Endothelial cell of umbilical vein (primary cell): ENCODE measurements around the gene HECW1. TPM values are rescaled to one million over a fixed set of nuclear protein-coding genes. Genes with fewer than 3 reads are reported as not detected.

Experiments
- BruUV-seq: library from RNA; stranded (reverse); fragments of 400-500 nt; replicated peaks from 2 replicates; lab custom pipeline; 2021; lab: Mats Ljungman, UMichigan
- CTCF ChIA-PET: fragments of 300-600, 350-600 bp; sonication (Branson Sonifier 250); formaldehyde crosslinking; loops from one replicate; lab custom pipeline; 2021; ENCODE audit warnings: antibody characterized with exemption, inconsistent platforms; lab: Charles Lee
- POLR2A ChIA-PET: fragments of 300-600, 350-600 bp; sonication (Branson Sonifier 250); formaldehyde crosslinking; loops from one replicate; lab custom pipeline; 2021; ENCODE audit warnings: antibody characterized with exemption, inconsistent platforms; lab: Charles Lee
- DNase-seq: peaks from one replicate; pipeline ENCODE4 v3.0.0-alpha.2; 2011; ENCODE audit warnings: low read depth, low spot score
- FAIRE-seq: peaks from 2 replicates; lab custom pipeline; 2011; peaks lifted over from hg19 to GRCh38; lab: Jason Lieb, UNC
- H2AFZ ChIP-seq: 2 replicates; pipeline ENCODE4 v1.6.0; 2012; ENCODE audit warnings: low read depth, low read length, control low read depth, inconsistent platforms
- H3K27ac ChIP-seq: 2 replicates; pipeline ENCODE4 v1.5.1; 2011; ENCODE audit warnings: low read depth, mild to moderate bottlenecking, control low read depth, low read length, moderate library complexity; ENCODE audit not compliant: insufficient read depth
- H3K27me3 ChIP-seq, 2 experiments: 2 replicates each; pipeline versions ENCODE4 v1.6.0 to v1.6.1; 2011; ENCODE audit warnings: low read length in 2 of 2, mixed read lengths in 1 of 2; ENCODE audit not compliant: control insufficient read depth in 2 of 2, insufficient read depth in 2 of 2
- H3K36me3 ChIP-seq, 2 experiments: 2 replicates in 1 of 2; 3 replicates in 1 of 2; pipeline ENCODE4 v1.5.1; 2011; ENCODE audit warnings: low read length in 2 of 2, mild to moderate bottlenecking in 1 of 2, moderate library complexity in 1 of 2; ENCODE audit not compliant: control insufficient read depth in 2 of 2, insufficient read depth in 2 of 2; ENCODE audit errors: extremely low read depth in 1 of 2
- H3K4me1 ChIP-seq: 3 replicates; pipeline ENCODE4 v1.5.1; 2011; ENCODE audit warnings: mild to moderate bottlenecking, low read length; ENCODE audit not compliant: control insufficient read depth, insufficient read depth; ENCODE audit errors: extremely low read depth
- H3K4me2 ChIP-seq: 2 replicates; pipeline ENCODE4 v1.6.1; 2011; ENCODE audit warnings: low read length, control low read depth, mixed read lengths; ENCODE audit not compliant: insufficient read depth
- H3K4me3 ChIP-seq, 3 experiments: fragments of 200-600 bp in 1 of 3; sonication (generic), shearing (Covaris generic) in 1 of 3; replicated peaks in 1 of 3; 2 replicates each; pipeline ENCODE4 v1.5.1; 2011 to 2016; ENCODE audit warnings: control low read depth in 3 of 3, low read length in 3 of 3, mild to moderate bottlenecking in 2 of 3, inconsistent platforms in 1 of 3, low read depth in 1 of 3, moderate library complexity in 1 of 3; ENCODE audit not compliant: insufficient read depth in 1 of 3
- H3K79me2 ChIP-seq: 2 replicates; pipeline ENCODE4 v1.6.0; 2012; ENCODE audit warnings: low read length, inconsistent platforms; ENCODE audit not compliant: control insufficient read depth, insufficient read depth
- H3K9ac ChIP-seq: replicated peaks from 2 replicates; pipeline ENCODE3; 2011; ENCODE audit warnings: low read length, control low read depth; ENCODE audit not compliant: insufficient read depth; ENCODE audit errors: extremely low read depth
- H3K9me1 ChIP-seq: replicated peaks from 3 replicates; pipeline ENCODE4 v1.6.0; 2011; ENCODE audit warnings: mild to moderate bottlenecking, low read length; ENCODE audit not compliant: control insufficient read depth, insufficient read depth; ENCODE audit errors: extremely low read depth
- H3K9me3 ChIP-seq: replicated peaks from 2 replicates; pipeline ENCODE4 v1.5.1; 2012; ENCODE audit warnings: low read length, inconsistent platforms; ENCODE audit not compliant: control insufficient read depth, insufficient read depth
- H4K20me1 ChIP-seq: replicated peaks from 2 replicates; pipeline ENCODE3; 2011; ENCODE audit warnings: mild to moderate bottlenecking, low read length; ENCODE audit not compliant: control insufficient read depth, insufficient read depth; ENCODE audit errors: extremely low read depth
- CTCF ChIP-seq, 2 donors: IDR thresholded peaks; 1 replicate in 1 of 2; 2 replicates in 1 of 2; pipeline ENCODE4 v1.5.1; 2011; ENCODE audit warnings: low read length in 2 of 2, mild to moderate bottlenecking in 2 of 2, moderate library complexity in 2 of 2, control low read depth in 1 of 2, inconsistent platforms in 1 of 2, low read depth in 1 of 2; ENCODE audit not compliant: insufficient read depth in 1 of 2; ENCODE audit errors: extremely low read depth in 1 of 2
- EZH2 ChIP-seq: IDR thresholded peaks from 2 replicates; pipeline ENCODE4 v1.6.1; 2012; ENCODE audit warnings: borderline replicate concordance, low read depth, mild to moderate bottlenecking, moderate library complexity, low read length, inconsistent platforms; ENCODE audit not compliant: severe bottlenecking
- FOS ChIP-seq: IDR thresholded peaks from 2 replicates; pipeline ENCODE4 v1.6.1; 2011; ENCODE audit warnings: mild to moderate bottlenecking, low read length, moderate library complexity, borderline replicate concordance; ENCODE audit not compliant: insufficient read depth
- JUN ChIP-seq: IDR thresholded peaks from 2 replicates; pipeline ENCODE4 v1.6.1; 2011; ENCODE audit warnings: borderline replicate concordance, low read depth; ENCODE audit not compliant: insufficient read length, insufficient read depth
- MAX ChIP-seq: IDR thresholded peaks from 2 replicates; pipeline ENCODE4 v1.6.1; 2011; ENCODE audit not compliant: insufficient read depth, insufficient read length
- MYC ChIP-seq: IDR thresholded peaks from one replicate; pipeline ENCODE4 v1.6.1; 2011; ENCODE audit warnings: mild to moderate bottlenecking, low read depth, low read length
- POLR2A ChIP-seq: IDR thresholded peaks from 2 replicates; pipeline ENCODE4 v1.6.1; 2012; ENCODE audit warnings: low read depth, mild to moderate bottlenecking, control low read depth, low read length
- POLR2AphosphoS5 ChIP-seq: IDR thresholded peaks from 2 replicates; pipeline ENCODE4 v1.6.1; 2012; ENCODE audit warnings: low read depth, mild to moderate bottlenecking, control low read depth, low read length, moderate library complexity; ENCODE audit not compliant: insufficient read depth
- dilution Hi-C: fragments of 300-500 bp; cut with MboI; formaldehyde crosslinking; loops from one replicate; pipeline ENCODE4 v1.15.0; 2019; ENCODE audit warnings: low sequenced_read_pairs; ENCODE audit not compliant: extremely low pct_ligation_motif_present
- intact Hi-C: fragments of 100-400 bp; cut with micrococcal nuclease; formaldehyde crosslinking; loops from one replicate; pipeline ENCODE4 v1.10.0; 2022
- polyA plus RNA-seq, 4 experiments: library from polyadenylated mRNA; depleted of rRNA in 3 of 4; stranded (reverse) in 3 of 4; unstranded in 1 of 4; fragments of >200 nt; gene quantifications; 2 replicates each; pipeline versions ENCODE4 v1.2.1 to v1.2.3, GENCODE V29; 2011 to 2012; ENCODE audit warnings: missing spikeins in 1 of 4
- total RNA-seq: library from RNA; stranded (reverse); gene quantifications from 2 replicates; pipeline ENCODE4 v1.2.3, GENCODE V29; 2021

Gene HECW1
- total and polyA plus RNA-seq, 2 donors (not counting 3 experiments of a cell fraction or from before 2014, with no cell fraction given): not detected

GRCh38 chr7:43121973-43122372 is 9.5 kb downstream of the HECW1 start:
- H3K9me3 ChIP-seq: no peaks in the 10 kb centered on the region
- intact Hi-C loops (no loop called here), dilution Hi-C loops (no loop called here)
- BruUV-seq: no TSS peak
- no peak for FAIRE-seq
- no peak overlapping the region for H2AFZ ChIP-seq
- POLR2A ChIA-PET: no interaction called here
- H3K4me1 ChIP-seq: no peaks in the 10 kb centered on the region
- no peak overlapping the region for H3K27ac ChIP-seq
- H3K27me3 ChIP-seq: peaks cover 4 to 6% of the 10 kb centered on the region in 2 experiments
- H3K36me3 ChIP-seq: no peaks in the 10 kb centered on the region
- DNase-seq: no peak
- H3K9me1 ChIP-seq: no peaks in the 10 kb centered on the region
- H3K4me3 ChIP-seq: no peak overlapping the region
- TF ChIP-seq JUN: no peak
- no peak for TF ChIP-seq EZH2
- TF ChIP-seq POLR2A: no peak
- no peak for TF ChIP-seq POLR2AphosphoS5
- no peak for TF ChIP-seq FOS
- no peak for TF ChIP-seq MYC
- no peak for TF ChIP-seq CTCF (IDR thresholded peaks at IDR 0.05; ENCODE audit: extremely low read depth in 1 of 2, insufficient read depth in 1 of 2, low read depth in 1 of 2, low read length in 2 of 2)
- no peak for TF ChIP-seq MAX
- CTCF ChIA-PET: interaction anchor here (1.3 to 3.7 kb wide), 2 partner anchors 10 to 14 kb away, joined by 3 to 15 read pairs; no protein-coding TSS in a partner anchor
- no peak overlapping the region for H3K9ac ChIP-seq
- H4K20me1 ChIP-seq: no peaks in the 10 kb centered on the region
- H3K79me2 ChIP-seq: no peaks in the 10 kb centered on the region
- no peak overlapping the region for H3K4me2 ChIP-seq
